Transverse colon (tissue), 4 donors: ENCODE measurements around the gene LRRC26. TPM values are rescaled to one million over a fixed set of nuclear protein-coding genes. Genes with fewer than 3 reads are reported as not detected.

Experiments
- DNase-seq: peaks from one replicate; pipeline ENCODE4 v3.0.0-alpha.2; 2019
- H3K27ac ChIP-seq, 4 donors: fragments of 200-600 bp; sonication (generic); 2 replicates each; pipeline ENCODE4 v1.5.1; 2016 to 2018; ENCODE audit warnings: inconsistent platforms in 4 of 4
- H3K27me3 ChIP-seq: fragments of 200-600 bp; sonication (generic); 2 replicates; pipeline ENCODE4 v1.5.1; 2017; ENCODE audit warnings: inconsistent platforms
- H3K36me3 ChIP-seq, 4 donors: fragments of 200-600 bp; sonication (generic); 2 replicates each; pipeline ENCODE4 v1.5.1; 2017 to 2019; ENCODE audit warnings: inconsistent platforms in 4 of 4
- H3K4me1 ChIP-seq, 4 donors: fragments of 200-600 bp; sonication (generic); 2 replicates each; pipeline ENCODE4 v1.5.1; 2017 to 2020; ENCODE audit warnings: inconsistent platforms in 4 of 4
- H3K4me3 ChIP-seq, 4 donors: fragments of 200-600 bp; sonication (generic); 1 replicate in 1 of 4; 2 replicates in 3 of 4; pipeline versions ENCODE4 v1.5.1 to v1.6.1; 2017 to 2019; ENCODE audit warnings: inconsistent platforms in 4 of 4
- H3K9me3 ChIP-seq, 2 donors: fragments of 200-600 bp; sonication (generic); 2 replicates each; pipeline ENCODE4 v1.5.1; 2017 to 2019; ENCODE audit warnings: inconsistent platforms in 2 of 2
- EP300 ChIP-seq: sonication (generic); formaldehyde crosslinking; IDR thresholded peaks from one replicate; pipeline ENCODE4 v1.6.1; 2017; ENCODE audit warnings: antibody characterized with exemption, low read depth
- POLR2A ChIP-seq: fragments of 450-650 bp; IDR thresholded peaks from one replicate; pipeline ENCODE4 v1.6.1; 2016; ENCODE audit warnings: antibody characterized with exemption, mild to moderate bottlenecking, moderate library complexity
- POLR2AphosphoS5 ChIP-seq, 3 donors: sonication (generic); formaldehyde crosslinking; IDR thresholded peaks; one replicate each; pipeline ENCODE4 v1.6.1; 2016; ENCODE audit warnings: antibody characterized with exemption in 3 of 3
- WGBS, 2 donors: methylation state at CpG; one replicate each; pipeline ENCODE4 v1.1.5; 2018; ENCODE audit warnings: low coverage in 1 of 2; 5-methylcytosine and 5-hydroxymethylcytosine counted together
- in situ Hi-C, 4 donors: fragments of 200-750 bp; cut with MboI; loops; one replicate each; pipeline versions ENCODE4 v1.15.0 to v1.15.1; 2017; ENCODE audit warnings: low sequenced_read_pairs in 3 of 4, low pct_ligation_motif_present in 1 of 4, low pct_unique_long_range_greater_than_20kb in 1 of 4
- intact Hi-C: fragments of 100-400 bp; cut with DNase I; formaldehyde crosslinking; loops from one replicate; pipeline ENCODE4 v1.15.1; 2023; ENCODE audit warnings: low total_unique reads
- total RNA-seq, 4 donors: library from RNA; depleted of rRNA; stranded (reverse); fragments of >200 nt; gene quantifications; one replicate each; pipeline ENCODE4 v1.1.0, GENCODE V29; 2016
- TF ChIP-seq, protein P1 (sequence below), 5 experiments: fragments of 200-600 bp in 3 of 5; fragments of 450-650 bp in 2 of 5; sonication (generic) in 3 of 5; IDR thresholded peaks; 1 replicate in 2 of 5; 2 replicates in 3 of 5; pipeline ENCODE4 v1.5.1; 2016 to 2017; ENCODE audit warnings: antibody characterized with exemption in 5 of 5, inconsistent platforms in 3 of 5, mild to moderate bottlenecking in 2 of 5, moderate library complexity in 1 of 5

LRRC26 gene
- total RNA-seq, 4 donors from 2014 or later = 31.8 to 437 (median 64.8) TPM

DNA sequence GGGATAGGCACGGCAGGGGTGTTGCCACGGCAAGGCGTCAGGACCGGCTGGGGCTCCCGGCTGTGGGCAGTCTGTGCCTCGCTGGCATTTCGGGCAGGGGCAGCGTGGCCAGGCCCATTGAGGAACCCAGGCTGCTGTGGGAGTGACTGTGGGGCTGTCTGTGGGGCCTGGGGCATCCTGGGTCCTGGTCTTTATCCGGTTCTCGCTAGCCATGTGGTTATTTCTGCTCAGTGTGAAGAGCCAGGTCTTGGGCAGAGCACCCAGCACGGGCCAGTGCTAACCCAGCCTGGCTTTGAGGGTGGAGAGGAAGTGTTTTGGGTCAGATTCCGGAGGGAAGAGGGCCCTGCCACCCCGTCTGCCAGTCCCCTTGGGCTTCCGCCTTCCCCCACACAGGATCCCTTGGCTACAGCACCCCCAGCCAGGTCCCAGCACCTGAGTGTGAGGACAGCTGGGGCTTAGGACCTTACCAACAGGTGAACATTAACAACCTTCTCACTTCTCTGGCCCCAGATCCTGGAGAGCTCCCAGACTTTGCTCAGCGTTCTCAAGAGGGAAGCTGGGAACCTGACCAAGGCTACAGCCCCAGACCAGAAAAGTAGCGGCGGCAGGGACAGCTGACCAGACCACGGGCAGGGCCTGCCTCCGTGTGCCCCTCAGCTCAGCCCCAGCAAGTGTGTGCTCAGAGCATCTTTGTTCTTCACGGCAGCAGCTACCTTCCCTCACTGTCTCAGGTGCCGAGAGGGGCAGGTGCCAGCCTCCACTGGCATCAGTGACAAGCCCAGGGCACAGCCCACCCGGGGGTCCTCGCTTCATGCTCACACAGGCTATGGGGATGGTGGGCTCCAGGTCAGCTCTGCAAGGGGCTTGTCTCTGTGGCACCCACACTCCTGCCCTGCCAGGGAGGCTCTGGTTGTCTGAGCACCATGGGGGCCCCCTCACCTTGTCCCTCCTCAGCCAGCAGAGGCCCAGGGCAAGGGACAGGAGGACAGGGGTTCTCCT lies 19.7 kb upstream of the LRRC26 start:
- Histone ChIP-seq H3K9me3 (no peaks in the 10 kb centered on the region), H3K27ac (peak overlapping the region; percentile 94 to 99 (median 97)), H3K4me3 (peak overlapping the region; percentile 31 to 98 (median 78)), H3K4me1 (peaks cover 36 to 52% (median 45%) of the 10 kb centered on the region in 4 donors), H3K36me3 (no peaks in the 10 kb centered on the region), H3K27me3 (no peaks in the 10 kb centered on the region)
- in situ Hi-C loops (no loop called here), intact Hi-C loops (no loop called here)
- TF ChIP-seq EP300 = no peak
- TF ChIP-seq, protein P1, sequence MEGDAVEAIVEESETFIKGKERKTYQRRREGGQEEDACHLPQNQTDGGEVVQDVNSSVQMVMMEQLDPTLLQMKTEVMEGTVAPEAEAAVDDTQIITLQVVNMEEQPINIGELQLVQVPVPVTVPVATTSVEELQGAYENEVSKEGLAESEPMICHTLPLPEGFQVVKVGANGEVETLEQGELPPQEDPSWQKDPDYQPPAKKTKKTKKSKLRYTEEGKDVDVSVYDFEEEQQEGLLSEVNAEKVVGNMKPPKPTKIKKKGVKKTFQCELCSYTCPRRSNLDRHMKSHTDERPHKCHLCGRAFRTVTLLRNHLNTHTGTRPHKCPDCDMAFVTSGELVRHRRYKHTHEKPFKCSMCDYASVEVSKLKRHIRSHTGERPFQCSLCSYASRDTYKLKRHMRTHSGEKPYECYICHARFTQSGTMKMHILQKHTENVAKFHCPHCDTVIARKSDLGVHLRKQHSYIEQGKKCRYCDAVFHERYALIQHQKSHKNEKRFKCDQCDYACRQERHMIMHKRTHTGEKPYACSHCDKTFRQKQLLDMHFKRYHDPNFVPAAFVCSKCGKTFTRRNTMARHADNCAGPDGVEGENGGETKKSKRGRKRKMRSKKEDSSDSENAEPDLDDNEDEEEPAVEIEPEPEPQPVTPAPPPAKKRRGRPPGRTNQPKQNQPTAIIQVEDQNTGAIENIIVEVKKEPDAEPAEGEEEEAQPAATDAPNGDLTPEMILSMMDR (IDR thresholded peaks at IDR 0.05) = no peak
- TF ChIP-seq POLR2AphosphoS5 (IDR thresholded peaks at IDR 0.05) = no peak
- no peak for TF ChIP-seq POLR2A
- no peak for DNase-seq
- WGBS, 2 donors = 18% methylated on average over 21 of the region's 23 CpGs; no CpG with 5 or more reads in 1 of the 2 donors

DNA sequence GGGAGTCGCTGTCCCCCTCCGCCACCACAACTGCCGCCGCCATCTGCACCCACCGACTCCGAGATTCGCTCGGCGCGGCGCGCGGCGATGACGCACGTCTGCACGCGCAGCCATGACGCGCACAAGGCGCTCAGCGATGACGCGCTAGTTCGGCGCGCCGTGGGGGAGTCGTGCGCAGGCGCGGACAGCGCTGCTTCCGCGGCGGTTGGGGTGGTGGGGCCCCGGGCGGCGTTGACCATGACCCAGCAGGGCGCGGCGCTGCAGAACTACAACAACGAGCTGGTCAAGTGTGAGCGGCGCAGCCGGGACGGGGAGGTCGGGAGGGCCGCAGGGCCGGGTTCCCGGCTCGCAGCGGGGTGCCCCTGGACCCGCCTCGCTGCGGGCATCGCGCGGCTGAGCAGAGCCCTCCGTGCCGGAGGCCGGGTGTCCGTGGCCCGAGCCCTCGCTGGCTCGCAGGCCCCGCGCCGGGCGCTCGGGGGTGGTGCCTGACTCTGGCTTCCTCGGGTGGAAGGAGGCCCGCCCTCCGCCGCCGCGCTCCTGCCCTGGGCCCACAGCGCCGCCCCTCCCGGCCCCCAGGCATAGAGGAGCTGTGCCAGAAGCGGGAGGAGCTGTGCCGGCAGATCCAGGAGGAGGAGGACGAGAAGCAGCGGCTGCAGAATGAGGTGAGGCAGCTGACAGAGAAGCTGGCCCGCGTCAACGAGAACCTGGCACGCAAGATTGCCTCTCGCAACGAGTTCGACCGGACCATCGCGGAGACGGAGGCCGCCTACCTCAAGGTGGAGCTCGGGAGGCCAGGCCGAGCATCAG lies 18.8 kb upstream of the LRRC26 start, which contains the start of the genes ANAPC2 and SSNA1:
ANAPC2 (minus strand) TSS at position 71 of the 807 bp plus-strand sequence; CDS start at position 43, 28 bp downstream.
SSNA1 (plus strand) TSS at position 187 of the 807 bp plus-strand sequence; CDS start at position 238, 51 bp downstream.
- WGBS, 2 donors = 1% methylated on average over 38 of the region's 98 CpGs; no CpG with 5 or more reads in 1 of the 2 donors
- H3K9me3 ChIP-seq = no peaks in the 10 kb centered on the region
- peaks cover 0 to 4% (median 2%) of the 10 kb centered on the region in 4 donors for H3K36me3 ChIP-seq
- peak; percentile 95 for DNase-seq
- in situ Hi-C loops = no loop called here
- peaks cover 36 to 45% (median 39%) of the 10 kb centered on the region in 4 donors for H3K4me1 ChIP-seq
- intact Hi-C loops = no loop called here
- no peaks in the 10 kb centered on the region for H3K27me3 ChIP-seq
- peak; percentile 96 to 97 (median 97) for TF ChIP-seq POLR2AphosphoS5 (IDR thresholded peaks at IDR 0.05)
- TF ChIP-seq, protein P1 (IDR thresholded peaks at IDR 0.05) = peak in 3 of 5 experiments; percentile 17 to 58 (median 29)
- TF ChIP-seq EP300 = no peak
- TF ChIP-seq POLR2A = peak; percentile 90
- peak within 1 kb of the TSS; percentile 94 to 99 (median 97) for H3K27ac ChIP-seq
- peak within 1 kb of the TSS; percentile 69 to 98 (median 78) for H3K4me3 ChIP-seq

DNA sequence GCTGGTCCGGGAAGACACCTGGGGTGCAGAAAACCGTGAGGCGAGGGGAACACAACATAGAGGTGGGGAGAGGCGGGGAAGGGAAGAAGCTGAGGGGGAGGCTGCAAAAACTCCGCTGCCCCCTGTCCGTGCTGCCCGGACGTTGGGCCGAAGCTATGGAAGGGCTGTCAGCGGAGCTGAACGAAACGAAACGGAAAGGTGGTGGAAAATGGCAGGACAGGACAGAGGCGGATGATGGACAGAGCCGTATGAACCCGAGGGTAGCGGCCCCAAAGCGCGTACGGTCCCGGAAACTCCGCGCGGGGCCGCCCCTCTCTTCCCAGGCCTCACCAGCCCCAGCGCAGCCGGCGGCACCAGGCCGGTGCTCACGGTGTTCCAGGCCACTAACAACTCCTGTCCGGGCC lies 18.2 kb upstream of the LRRC26 start:
- no peaks in the 10 kb centered on the region for H3K9me3 ChIP-seq
- DNase-seq = no peak
- in situ Hi-C loops (no loop called here), intact Hi-C loops (no loop called here)
- peaks cover 0 to 10% (median 6%) of the 10 kb centered on the region in 4 donors for H3K36me3 ChIP-seq
- H3K4me3 ChIP-seq = peak overlapping the region; percentile 69 to 98 (median 78)
- no peaks in the 10 kb centered on the region for H3K27me3 ChIP-seq
- H3K27ac ChIP-seq = peak overlapping the region; percentile 94 to 99 (median 97)
- no peak for TF ChIP-seq EP300
- TF ChIP-seq, protein P1 (IDR thresholded peaks at IDR 0.05) = no peak
- no peak for TF ChIP-seq POLR2AphosphoS5 (IDR thresholded peaks at IDR 0.05)
- no peak for TF ChIP-seq POLR2A
- H3K4me1 ChIP-seq = peaks cover 36 to 45% (median 39%) of the 10 kb centered on the region in 4 donors
- 1% methylated on average over 31 of the region's 31 CpGs; no CpG with 5 or more reads in 1 of the 2 donors for WGBS, 2 donors
